Sciatic nerve (tissue), 2 donors: ENCODE results near the gene CASR. TPM values are rescaled to one million over a fixed set of nuclear protein-coding genes. Genes with fewer than 3 reads are reported as not detected.

Experiments used
- ATAC-seq: fragments of 200-7000 bp; cut with Tn5 transposase; one replicate; pipeline ENCODE4 v1.9.1; 2020; ENCODE audit warnings: mild to moderate bottlenecking, moderate library complexity
- DNase-seq: peaks from one replicate; pipeline ENCODE4 v3.0.0-alpha.2; 2020; ENCODE audit warnings: low spot score
- intact Hi-C: fragments of 100-400 bp; cut with DNase I; formaldehyde crosslinking; loops from one replicate; pipeline ENCODE4 v1.14.2; 2022
- total RNA-seq: library from RNA; stranded (reverse); fragmentation: NEBNext Ultra II Directional; extraction: Animal tissue kit (Norgen Biotek cat#: 25700); gene quantifications from one replicate; pipeline ENCODE4 v1.2.1, GENCODE V29; 2021
- donor health status: DM: no; HTN: no; CAD: no.
- donor health status: DM: no; HTN: no; CAD: no.

Gene CASR
- total RNA-seq, 1 donor from 2014 or later = not detected

DNA sequence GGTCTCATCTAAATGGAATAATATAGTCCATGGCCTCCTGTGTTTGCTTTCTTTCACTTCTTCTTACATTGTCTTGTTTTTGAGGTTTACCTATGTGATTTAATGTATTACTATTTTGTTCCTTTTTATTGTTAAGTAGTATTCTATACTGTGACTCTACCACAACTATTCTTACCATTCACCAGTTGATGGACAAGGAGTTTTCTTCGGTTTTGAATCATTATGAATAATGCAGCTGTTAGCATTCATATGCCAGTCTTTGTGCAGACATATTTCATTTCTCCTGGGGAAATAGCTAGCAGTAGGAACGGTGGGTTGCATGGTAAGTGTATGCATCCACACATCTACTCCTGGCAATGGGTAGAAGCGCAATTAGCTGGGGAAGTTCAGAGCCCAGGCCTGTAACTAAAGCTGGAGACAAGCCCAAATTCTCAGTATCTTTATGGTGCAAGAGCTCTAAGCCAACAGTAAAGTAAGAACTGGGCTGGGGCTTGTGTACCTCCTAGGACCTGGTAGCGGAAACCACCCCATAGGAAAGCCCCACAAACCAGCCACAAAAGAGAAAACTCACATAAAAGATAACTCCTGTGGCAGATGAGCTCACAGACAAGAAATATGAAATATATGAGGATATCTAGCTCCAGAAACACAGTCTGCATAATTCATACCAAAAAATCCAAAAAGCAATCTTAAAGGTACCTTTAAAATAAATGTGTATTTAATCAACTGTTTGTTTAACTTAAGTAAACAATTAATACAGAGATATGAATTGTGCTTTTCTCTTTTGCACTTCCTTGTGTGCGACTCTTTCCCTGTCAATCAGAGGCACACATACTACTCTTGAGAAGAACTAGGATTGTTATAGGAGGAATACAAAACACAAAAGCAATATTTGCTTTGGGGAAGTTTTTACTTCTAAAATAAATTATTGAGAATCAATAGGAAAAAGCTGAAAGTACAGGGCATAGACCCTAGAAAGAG lies 138.9 kb downstream of the CASR start:
- intact Hi-C loops = no loop called here
- ATAC-seq (no peak), DNase-seq (no peak)

DNA sequence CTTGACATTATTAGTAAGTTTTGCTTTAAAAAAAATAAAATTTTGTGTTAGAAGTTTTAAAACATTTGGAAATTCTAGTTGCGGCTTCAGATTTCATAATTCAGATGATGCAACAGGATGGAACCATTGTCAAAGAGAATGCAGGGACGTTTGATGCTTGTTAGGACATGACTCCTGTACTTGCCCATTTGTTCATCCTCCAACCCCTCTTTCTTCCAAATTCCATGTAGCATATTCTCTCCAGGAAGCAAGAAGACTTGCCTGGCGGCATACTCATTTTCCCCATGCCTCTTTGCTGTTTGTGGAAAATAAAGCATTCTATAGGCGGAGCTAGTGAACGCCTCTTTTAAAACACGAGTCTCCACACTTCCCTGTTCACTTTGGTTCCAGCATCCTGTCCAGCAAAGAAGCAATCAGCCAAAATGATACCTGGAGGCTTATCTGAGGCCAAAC lies 141.4 kb downstream of the CASR start, which contains the start of gene CSTA:
TSS of gene CSTA (plus strand) at position 378 of the 453 bp plus-strand sequence. CDS start at position 423, 45 bp downstream.
- intact Hi-C loops = no loop called here
- DNase-seq (no peak), ATAC-seq (no peak)

DNA sequence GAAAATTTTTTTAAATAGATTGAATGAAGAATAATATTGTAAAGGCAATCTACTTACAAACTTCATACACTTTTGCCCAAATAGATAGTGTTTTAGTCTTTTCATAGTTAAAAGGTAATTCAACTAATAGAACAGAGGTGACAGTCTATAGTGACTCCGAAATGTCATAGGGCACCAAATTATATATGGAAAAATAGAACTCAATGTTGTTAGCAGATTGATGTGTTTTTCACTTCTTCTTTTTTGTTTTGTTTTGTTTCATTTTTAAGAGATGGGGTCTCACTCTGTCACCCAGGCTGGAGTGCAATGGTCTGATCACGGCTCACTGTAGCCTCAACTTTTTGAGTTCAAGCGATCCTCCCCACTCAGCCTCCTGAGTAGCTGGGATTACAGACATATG lies 142.3 kb downstream of the CASR start:
- no peak for ATAC-seq
- intact Hi-C loops = no loop called here
- no peak for DNase-seq

DNA sequence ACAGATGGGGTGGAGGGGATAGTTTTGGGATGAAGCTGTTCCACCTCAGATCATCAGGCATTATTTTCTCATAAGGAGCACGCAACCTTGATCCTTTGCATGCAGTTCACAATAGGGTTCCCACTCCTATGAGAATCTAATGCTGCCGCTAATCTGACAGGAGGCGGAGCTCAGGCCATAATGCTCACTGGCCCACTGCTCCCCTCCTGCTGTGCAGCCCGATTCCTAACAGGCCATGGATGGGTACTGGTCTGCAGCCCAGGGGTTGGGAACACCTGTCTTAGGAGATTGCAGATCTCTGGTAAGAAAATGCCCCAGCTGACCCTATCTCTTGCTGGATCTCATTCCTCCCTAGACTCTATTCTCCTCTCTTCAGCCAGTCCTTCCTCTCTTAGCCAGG lies 148.4 kb downstream of the CASR start:
- ATAC-seq (no peak), DNase-seq (no peak)
- intact Hi-C loops = no loop called here

DNA sequence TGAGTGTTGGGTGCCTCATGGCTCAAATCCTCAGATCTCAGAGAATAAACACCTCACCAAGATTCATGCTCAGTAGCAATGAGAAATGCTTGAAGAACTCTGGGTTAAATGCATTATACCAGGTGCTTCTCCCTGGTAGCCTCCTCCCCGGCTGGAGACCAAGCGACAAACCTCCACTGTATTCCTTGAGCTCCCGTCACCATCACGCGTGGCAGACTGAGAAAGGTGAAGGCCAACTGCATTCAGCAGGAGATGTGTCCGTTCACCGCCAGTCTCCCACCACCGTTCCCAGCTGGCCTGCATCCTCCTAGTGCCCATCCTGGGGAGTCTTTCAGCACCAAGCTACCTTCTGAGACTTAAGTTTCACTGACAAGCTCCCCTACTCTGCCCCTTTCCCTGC lies 149.1 kb downstream of the CASR start:
- intact Hi-C loops = no loop called here
- DNase-seq (no peak), ATAC-seq (no peak)

Other genes starting within 250 kb of the CASR start
- not detected for gene ILDR1, start 161.4 kb upstream of the CASR start, total RNA-seq
- 15.4 TPM for gene CD86, start 128.3 kb upstream of the CASR start, total RNA-seq
- 6.3 TPM for gene CSTA, start 141.6 kb downstream of the CASR start, total RNA-seq
- 28.1 TPM for gene MIX23, start 199.6 kb downstream of the CASR start, total RNA-seq
- 36.1 TPM for gene FAM162A, start 200.5 kb downstream of the CASR start, total RNA-seq
- 5.3 TPM for gene WDR5B, start 232.4 kb downstream of the CASR start, total RNA-seq